ENCODE data around the gene P2RX6.

DNA sequence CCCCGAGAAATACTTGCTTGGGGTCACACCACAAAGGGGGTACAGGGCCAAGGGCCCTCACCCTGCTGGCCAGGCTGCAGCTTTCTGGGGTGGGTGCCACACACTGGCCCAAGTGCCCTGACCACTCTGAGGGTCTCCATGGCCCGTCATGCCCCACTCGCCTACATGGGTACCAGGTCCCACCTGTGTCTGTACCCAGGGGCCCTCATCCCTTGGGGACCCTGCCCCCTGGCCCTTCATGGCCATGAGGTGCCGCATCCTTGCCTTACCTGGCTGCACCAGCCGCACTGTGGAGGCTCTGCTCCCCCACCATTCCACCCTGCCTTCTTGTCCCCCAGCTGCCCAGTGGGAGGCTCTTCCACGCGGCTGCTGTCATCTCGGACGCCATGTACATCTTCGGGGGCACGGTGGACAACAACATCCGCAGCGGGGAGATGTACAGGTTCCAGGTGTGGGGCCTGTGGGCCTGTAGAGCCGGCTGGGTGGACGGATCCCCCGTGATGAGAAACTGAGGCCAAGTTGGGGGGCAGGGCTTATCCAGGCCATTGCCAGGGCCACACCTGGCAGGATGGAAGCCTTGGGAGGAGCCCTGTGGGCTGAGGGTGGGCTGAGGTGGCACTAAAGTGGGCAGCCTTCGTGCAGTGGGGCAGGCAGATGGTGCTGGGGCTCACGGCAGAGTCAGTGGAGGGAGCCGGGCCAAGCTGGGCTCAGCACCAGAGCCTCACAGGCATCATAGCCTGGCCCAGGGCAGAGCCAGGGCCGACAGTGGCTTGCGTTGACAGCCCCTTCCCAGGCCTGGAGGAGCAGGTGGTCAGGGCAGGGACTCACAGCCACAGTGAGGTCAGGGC lies 22.3 kb upstream of the P2RX6 start:
- TF ChIP-seq, protein P1, sequence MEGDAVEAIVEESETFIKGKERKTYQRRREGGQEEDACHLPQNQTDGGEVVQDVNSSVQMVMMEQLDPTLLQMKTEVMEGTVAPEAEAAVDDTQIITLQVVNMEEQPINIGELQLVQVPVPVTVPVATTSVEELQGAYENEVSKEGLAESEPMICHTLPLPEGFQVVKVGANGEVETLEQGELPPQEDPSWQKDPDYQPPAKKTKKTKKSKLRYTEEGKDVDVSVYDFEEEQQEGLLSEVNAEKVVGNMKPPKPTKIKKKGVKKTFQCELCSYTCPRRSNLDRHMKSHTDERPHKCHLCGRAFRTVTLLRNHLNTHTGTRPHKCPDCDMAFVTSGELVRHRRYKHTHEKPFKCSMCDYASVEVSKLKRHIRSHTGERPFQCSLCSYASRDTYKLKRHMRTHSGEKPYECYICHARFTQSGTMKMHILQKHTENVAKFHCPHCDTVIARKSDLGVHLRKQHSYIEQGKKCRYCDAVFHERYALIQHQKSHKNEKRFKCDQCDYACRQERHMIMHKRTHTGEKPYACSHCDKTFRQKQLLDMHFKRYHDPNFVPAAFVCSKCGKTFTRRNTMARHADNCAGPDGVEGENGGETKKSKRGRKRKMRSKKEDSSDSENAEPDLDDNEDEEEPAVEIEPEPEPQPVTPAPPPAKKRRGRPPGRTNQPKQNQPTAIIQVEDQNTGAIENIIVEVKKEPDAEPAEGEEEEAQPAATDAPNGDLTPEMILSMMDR (IDR thresholded peaks at IDR 0.05): no peak
- TF ChIP-seq POLR2A (IDR thresholded peaks at IDR 0.05): no peak
- no peak for TF ChIP-seq POLR2AphosphoS5 (IDR thresholded peaks at IDR 0.05)
